ENCODE measurements around the gene ZSWIM7.
"Not testable (repeated sequence)": the region's sequence is repeated elsewhere in the genome, so short reads cannot be mapped to it uniquely, and the experiment has no call there.

The ZSWIM7 gene

DNA sequence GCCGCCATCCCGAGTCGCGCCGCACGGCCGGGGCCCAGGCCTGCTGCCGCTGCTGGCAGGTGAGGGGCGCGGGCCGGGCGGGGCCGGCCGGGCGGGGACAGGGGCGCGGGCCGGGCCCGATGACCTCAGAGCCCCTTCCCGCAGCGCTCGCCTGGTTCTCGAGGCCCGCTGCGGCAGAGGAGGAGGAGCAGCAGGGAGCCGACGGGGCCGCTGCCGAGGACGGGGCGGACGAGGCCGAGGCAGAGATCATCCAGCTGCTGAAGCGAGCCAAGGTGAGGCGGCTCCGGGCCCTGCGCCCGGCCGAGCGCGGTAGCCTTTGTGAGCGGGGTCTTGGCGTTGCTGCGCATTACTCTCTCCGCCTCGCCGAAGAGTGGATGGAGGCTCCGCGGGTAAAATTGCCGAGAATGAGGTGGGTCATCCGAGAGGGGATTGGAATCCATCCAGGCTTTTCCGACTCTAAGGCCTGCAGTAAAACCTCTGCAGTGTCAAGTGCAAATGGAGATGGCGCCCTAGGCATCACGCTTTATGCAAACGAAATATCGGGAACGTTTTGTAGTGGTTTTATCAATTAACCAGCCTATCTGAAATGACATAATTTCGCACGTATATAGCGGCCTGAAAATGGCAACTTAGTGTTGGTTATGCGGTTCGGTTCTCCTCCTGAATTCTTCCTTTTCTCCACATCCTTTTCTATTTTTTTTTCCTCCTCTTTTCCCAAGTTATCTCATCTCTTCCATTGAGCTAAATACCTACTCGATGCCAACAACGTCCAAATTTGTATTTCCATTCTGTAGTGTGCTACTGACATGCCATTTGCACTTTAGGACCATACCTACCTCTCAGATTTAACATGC is 697 bp upstream of the ZSWIM7 start:
- no peak for DNase-seq (ENCODE audit: low read depth)

- DNase-seq (ENCODE audit: low read depth) = no peak
These were observed 1.4 kb downstream of the ZSWIM7 start for GRCh38 chr17:15998031-15998562.

GRCh38 chr17:15996322-15996721 is 3.2 kb downstream of the ZSWIM7 start:
- DNase-seq (ENCODE audit: low read depth) = no peak

- no peak for DNase-seq (ENCODE audit: low read depth)
These were observed 17.6 kb downstream of the ZSWIM7 start for GRCh38 chr17:15981646-15982580.

- no peak for DNase-seq (ENCODE audit: low read depth)
These were observed 18.3 kb downstream of the ZSWIM7 start for GRCh38 chr17:15981208-15981607.

GRCh38 chr17:15979013-15979412 is 20.5 kb downstream of the ZSWIM7 start:
- not testable (repeated sequence) for DNase-seq (ENCODE audit: low read depth)

- no peak for DNase-seq (ENCODE audit: low read depth)
These were observed 20.9 kb downstream of the ZSWIM7 start for GRCh38 chr17:15978606-15979005.

GRCh38 chr17:15977894-15978293 is 21.6 kb downstream of the ZSWIM7 start:
- DNase-seq (ENCODE audit: low read depth) = no peak

GRCh38 chr17:15973834-15974233 is 25.7 kb downstream of the ZSWIM7 start:
- no peak for DNase-seq (ENCODE audit: low read depth)

DNA sequence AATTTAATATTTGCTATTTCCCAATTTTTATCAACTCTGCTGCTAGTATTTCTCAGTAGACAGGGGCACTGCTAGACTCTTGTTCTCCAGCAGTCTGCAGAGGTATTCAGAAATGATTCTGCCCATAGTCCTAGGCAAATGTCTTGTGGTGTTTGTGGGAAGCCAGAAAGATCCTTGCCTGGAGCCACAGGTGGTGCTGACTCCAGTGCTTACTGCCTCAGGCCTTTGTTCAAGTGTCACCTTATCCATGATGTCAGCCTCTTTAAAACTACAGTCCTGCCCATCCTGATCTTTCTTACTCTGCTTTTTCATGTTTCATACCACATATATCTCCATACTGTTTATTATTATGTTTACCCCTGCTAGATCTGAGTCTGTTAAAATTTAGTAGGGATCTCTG is 26.5 kb downstream of the ZSWIM7 start:
- DNase-seq (ENCODE audit: low read depth) = no peak

DNA sequence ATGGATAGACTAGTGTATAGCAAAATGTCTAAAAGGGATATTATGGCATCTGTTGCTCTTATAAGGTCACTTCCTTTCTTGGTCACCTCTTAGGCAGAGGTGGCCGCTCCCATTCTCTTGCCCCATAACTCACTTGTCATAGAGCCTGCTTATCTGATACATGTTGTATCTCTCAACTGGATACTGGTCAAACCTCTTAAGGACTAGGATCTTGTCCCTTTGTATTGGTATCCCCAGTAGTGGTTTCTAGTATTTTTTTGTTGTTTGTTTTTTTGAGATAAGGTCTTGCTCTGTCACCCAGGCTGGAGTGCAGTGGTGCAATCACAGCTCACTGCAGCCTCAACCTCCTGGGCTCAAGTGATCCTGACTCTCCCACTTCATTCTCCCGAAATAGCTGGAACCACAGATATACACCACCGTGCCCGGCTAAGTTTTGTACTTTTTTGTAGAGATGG is 27.0 kb downstream of the ZSWIM7 start:
- DNase-seq (ENCODE audit: low read depth) = no peak

- DNase-seq (ENCODE audit: low read depth) = no peak
These were observed 27.6 kb downstream of the ZSWIM7 start for GRCh38 chr17:15971882-15972281.

DNA sequence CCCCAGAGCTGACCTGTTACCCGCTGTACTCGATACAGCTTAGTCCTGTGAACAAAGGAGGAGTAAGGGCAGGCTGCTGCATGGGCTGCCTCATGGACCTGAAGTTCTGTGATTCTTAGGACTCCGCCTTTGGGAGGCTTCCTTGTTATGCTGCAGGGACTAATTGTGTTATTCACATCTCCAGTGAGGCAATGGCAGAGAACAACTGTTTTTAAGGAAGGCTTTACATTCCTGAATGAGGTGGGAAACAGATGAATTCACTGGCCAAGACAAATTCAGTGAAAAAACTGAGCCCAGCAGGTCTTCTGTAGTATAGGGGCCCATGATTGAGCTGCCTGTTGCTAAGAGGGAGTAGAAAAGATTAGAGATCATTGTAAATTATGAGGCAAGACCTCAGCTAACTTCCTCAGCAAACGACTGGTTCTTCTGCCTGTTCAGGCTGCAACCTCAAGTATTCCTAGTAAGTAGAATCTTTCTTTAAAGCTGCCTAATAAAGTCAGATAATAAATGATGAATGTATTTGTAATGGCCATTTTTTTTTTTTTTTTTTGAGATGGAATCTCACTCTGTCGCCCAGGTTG is 28.3 kb downstream of the ZSWIM7 start:
- DNase-seq (ENCODE audit: low read depth) = no peak

GRCh38 chr17:15970500-15970899 is 29.0 kb downstream of the ZSWIM7 start:
- no peak for DNase-seq (ENCODE audit: low read depth)

DNA sequence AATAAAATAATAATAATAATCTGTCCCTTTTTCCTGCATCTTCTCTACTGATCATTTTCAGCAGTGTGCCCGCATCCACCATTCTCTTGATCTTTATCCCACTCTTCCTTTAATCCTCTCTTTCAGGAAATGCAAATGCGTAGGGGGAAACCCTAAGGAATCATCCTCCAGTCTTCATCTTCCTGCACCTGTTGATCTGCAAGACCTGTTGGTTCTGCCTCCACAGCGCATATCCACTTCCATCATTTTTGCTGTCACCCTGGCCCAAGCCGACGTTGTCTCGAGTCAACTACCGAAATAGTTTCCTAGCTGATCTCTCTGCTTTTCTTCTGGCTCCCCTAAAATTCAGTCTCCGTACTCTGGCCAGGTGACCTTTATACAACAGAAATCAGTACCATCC is 30.0 kb downstream of the ZSWIM7 start:
- DNase-seq (ENCODE audit: low read depth) = no peak

DNA sequence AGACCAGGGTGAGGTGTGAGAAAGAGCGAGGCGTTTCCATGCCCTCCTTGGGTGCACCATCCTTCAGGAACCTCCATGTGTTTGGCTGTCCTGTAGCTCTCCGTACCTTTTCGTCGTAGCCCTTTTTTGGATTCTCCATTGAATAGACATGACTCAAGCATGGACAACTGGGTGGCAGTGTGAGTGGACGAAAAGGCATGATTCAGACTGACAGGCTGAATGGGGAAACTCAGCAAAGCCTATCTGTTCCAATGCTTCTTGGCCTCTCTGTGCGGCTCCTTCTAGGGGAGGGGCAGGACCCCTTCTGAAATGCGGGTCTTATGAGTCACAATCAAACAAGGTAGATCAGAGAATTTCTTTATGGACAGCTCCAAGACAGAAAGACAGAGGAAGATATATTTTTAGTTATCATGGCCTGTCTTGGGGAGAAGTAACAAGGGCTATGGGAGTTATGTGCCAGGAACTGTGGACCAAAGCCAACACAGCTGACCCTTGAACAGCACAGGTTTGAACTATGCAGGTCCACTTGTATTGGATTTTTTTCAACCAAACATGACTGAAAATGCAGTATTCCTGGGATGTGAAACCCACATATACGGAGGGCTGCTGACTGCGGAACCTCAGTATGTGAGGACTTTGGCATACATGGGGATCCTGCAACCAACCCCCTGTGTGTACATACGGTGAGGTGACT is 31.7 kb downstream of the ZSWIM7 start:
- no peak for DNase-seq (ENCODE audit: low read depth)

GRCh38 chr17:15966879-15967248 is 32.6 kb downstream of the ZSWIM7 start:
- DNase-seq (ENCODE audit: low read depth) = no peak

DNA sequence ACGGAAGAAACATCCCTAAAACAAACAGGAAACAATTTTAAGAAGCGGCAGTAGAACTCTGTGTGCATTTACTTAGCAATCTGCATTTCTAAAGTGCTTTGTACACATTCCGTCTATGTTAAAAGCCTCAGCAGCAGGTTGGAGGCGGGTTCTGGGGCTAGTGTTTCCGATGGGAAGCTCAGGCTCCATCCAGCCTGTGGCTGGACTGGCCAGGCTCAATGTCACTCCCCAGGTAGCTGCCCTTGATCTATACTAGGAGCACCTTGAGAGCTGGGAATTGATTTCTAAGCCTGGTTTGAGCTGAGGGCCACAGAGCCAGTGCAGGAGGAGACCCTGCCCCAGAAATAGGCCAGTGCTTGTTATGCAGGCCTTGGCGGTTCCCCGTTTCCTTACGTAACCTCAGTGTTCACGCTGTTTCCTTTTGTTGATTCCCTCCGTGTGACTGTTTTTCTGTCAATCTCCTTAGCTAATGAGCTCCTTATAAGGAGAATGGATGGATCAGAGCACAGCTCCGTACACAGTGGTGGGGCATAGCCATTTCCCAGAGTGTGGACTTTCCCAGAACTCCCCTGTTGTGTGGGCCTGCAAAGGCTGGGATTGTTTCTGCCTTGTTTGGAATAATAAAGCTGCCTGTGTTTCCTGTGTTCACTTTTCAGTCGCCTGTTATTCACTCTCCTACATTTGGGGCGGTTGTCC is 33.2 kb downstream of the ZSWIM7 start:
- DNase-seq (ENCODE audit: low read depth) = no peak

DNA sequence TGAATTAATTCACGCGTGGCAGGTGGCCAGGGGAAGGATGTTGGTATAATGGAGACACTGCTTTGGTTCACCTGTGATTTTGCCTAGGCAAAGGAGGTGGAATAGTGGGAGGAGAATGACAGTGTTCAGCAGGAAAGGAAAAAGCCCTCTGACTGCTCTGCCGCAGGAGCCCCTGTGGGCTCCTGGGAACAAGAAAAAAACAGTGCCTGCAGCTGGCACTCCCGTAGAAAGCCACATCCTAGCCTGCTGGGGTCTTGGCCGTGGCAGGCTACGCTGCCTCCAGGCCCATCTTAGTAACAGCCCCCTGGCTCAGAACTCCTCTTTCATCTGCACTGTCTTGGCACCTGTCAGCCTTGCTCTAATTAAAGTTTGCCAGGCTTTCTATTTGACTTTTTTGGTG is 34.0 kb downstream of the ZSWIM7 start:
- no peak for DNase-seq (ENCODE audit: low read depth)

DNA sequence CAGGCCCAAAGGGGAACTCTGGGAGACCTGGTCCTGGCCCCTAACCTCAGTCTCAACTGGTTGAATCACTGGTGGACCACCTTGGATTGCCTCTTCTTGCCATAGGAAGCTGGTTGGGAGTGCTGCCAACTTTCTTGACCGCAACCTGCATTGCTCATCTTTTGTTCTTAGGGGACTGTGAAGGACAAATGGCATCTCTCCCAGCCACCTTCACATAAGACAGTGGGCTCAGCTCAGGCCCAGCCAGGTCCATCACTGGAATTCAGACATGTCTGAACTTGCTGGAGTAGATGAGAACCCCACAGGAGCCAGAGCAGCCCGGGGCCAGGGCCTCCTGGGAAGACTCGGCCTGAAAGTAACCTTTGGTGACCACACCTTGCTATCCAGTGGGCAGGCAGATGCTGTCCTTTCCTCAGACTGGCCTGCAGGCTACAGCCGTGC is 35.8 kb downstream of the ZSWIM7 start:
- DNase-seq (ENCODE audit: low read depth) = no peak

GRCh38 chr17:15958484-15958854 is 41.0 kb downstream of the ZSWIM7 start:
- no peak for DNase-seq (ENCODE audit: low read depth)

Measured in T follicular helper cell (primary cell).